ENCODE data around the gene KCNJ11. TPM values are rescaled to one million over a fixed set of nuclear protein-coding genes. Genes with fewer than 3 reads are reported as not detected.

Gene KCNJ11
- total and polyA plus RNA-seq, 2 of the 8 experiments (the other 6 are each of a cell fraction or from before 2014, with no cell fraction given): 3.8 to 6.3 TPM

DNA sequence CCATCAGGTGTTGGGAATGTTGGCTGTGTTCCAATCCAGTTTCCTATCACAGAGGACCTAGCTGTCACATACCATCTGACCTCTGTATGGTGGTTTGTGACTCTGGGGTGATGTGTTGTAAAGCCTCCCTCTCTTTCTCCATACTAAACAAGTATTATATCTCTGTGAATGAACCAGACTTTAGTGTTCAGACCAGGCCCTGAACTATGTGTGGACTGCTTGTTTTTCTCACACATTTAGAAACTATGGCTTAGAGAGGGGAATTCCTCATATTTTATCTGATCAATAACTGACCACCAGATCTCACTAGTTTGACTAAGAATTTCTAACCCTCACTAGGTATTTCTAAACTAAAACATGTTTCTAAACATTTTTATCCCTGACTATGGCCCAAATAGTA lies 19.4 kb downstream of the KCNJ11 start:
- TF ChIP-seq POU5F1 (IDR thresholded peaks at IDR 0.05; ENCODE audit: low read depth, low read length) (no peak), EP300 (IDR thresholded peaks at IDR 0.05; ENCODE audit: borderline replicate concordance in 1 of 2, low read depth in 2 of 2, low read length in 2 of 2) (no peak), MAX (IDR thresholded peaks at IDR 0.05) (no peak), SRF (IDR thresholded peaks at IDR 0.05; ENCODE audit: low read depth, low read length) (no peak), HDAC2 (IDR thresholded peaks at IDR 0.05; ENCODE audit: borderline replicate concordance in 1 of 2, low read depth in 2 of 2, low read length in 2 of 2) (no peak), TCF12 (IDR thresholded peaks at IDR 0.05; ENCODE audit: low read depth, low read length) (no peak), NRF1 (IDR thresholded peaks at IDR 0.05; ENCODE audit: low read depth, low read length) (no peak)
- no peak for FAIRE-seq
- Histone ChIP-seq H3K4ac (replicated peaks; ENCODE audit: insufficient read length, low read depth, low read length) (no peak overlapping the region), H3K79me2 (ENCODE audit: control insufficient read depth in 1 of 2, insufficient read depth in 2 of 2, low read length in 2 of 2) (no peaks in the 10 kb centered on the region), H4K91ac (replicated peaks; ENCODE audit: insufficient read length, low read length) (no peak overlapping the region), H3K23me2 (ENCODE audit: low read depth, low read length) (no peaks in the 10 kb centered on the region), H2BK120ac (replicated peaks; ENCODE audit: low read depth, low read length) (no peak overlapping the region), H2BK5ac (ENCODE audit: low read depth, low read length) (no peak overlapping the region), H2BK15ac (ENCODE audit: low read length) (no peak overlapping the region), H3K9ac (replicated peaks in 1 of 4; ENCODE audit: extremely low read depth in 1 of 4, low read depth in 3 of 4, low read length in 3 of 4) (no peak overlapping the region), H3K27ac (ENCODE audit: low read depth, low read length) (no peak overlapping the region), H3K36me3 (ENCODE audit: control insufficient read depth in 2 of 4, insufficient read depth in 4 of 4, low read length in 3 of 4) (peaks cover 0 to 18% (median 0%) of the 10 kb centered on the region in 4 experiments; a peak in 3 of 8 replicates), H2BK12ac (ENCODE audit: low read depth, low read length) (no peak overlapping the region), H2BK20ac (ENCODE audit: low read length) (no peak overlapping the region), H3K56ac (replicated peaks; ENCODE audit: insufficient read length, low read depth, low read length) (no peak overlapping the region), H3K4me2 (ENCODE audit: insufficient read depth in 1 of 2, low read depth in 2 of 2, low read length in 2 of 2) (no peak overlapping the region), H3K79me1 (ENCODE audit: low read depth, low read length) (no peaks in the 10 kb centered on the region), H3K27me3 (replicated peaks in 1 of 4; ENCODE audit: control insufficient read depth in 3 of 4, extremely low read depth in 1 of 4, insufficient read depth in 3 of 4, low read length in 3 of 4) (no peaks in the 10 kb centered on the region; a peak in 1 of 7 replicates), H3K23ac (ENCODE audit: insufficient read length) (no peak overlapping the region), H3K9me3 (ENCODE audit: insufficient read depth in 2 of 2, low read depth in 1 of 2, low read length in 1 of 2) (peaks cover 51 to 54% of the 10 kb centered on the region in 2 experiments), H3K18ac (ENCODE audit: extremely low read depth, low read length) (no peak overlapping the region), H4K20me1 (replicated peaks in 1 of 2; ENCODE audit: control insufficient read depth in 1 of 2, insufficient read depth in 2 of 2, low read length in 2 of 2) (no peaks in the 10 kb centered on the region), H2AK5ac (ENCODE audit: low read depth, low read length) (no peak overlapping the region), H4K5ac (ENCODE audit: insufficient read length, low read depth, low read length) (no peak overlapping the region), H3K4me1 (replicated peaks in 1 of 4; ENCODE audit: control insufficient read depth in 3 of 4, insufficient read depth in 4 of 4, low read length in 3 of 4) (no peaks in the 10 kb centered on the region), H4K8ac (ENCODE audit: extremely low read depth, insufficient read depth, low read length) (no peak overlapping the region), H3K4me3 (ENCODE audit: extremely low read depth in 1 of 4, insufficient read depth in 2 of 4, low read depth in 3 of 4, low read length in 4 of 4) (no peak overlapping the region), H3K14ac (ENCODE audit: insufficient read length) (no peak overlapping the region), H2AFZ (ENCODE audit: low read length) (no peak overlapping the region)
- CTCF ChIA-PET (ENCODE audit: partially characterized antibody): no interaction called here
- POLR2A ChIA-PET (ENCODE audit: partially characterized antibody): no interaction called here
- no peak for DNase-seq (ENCODE audit: low read depth in 1 of 2, low spot score in 2 of 2)
